B cell (primary cell): ENCODE measurements around the gene FXR1. TPM values are rescaled to one million over a fixed set of nuclear protein-coding genes. Genes with fewer than 3 reads are reported as not detected.
"Not testable (repeated sequence)": the region's sequence is repeated elsewhere in the genome, so short reads cannot be mapped to it uniquely, and the experiment has no call there.

ENCODE experiments used
- ATAC-seq: fragments of 200-7000 bp; cut with Tn5 transposase; one replicate; pipeline ENCODE4 v1.10.0; 2021; ENCODE audit warnings: low read depth, mild to moderate bottlenecking, moderate number of reproducible peaks, moderate library complexity
- CTCF ChIA-PET: fragments of 350-600 bp; sonication (Branson Sonifier 250); formaldehyde crosslinking; loops from one replicate; lab custom pipeline; 2021; ENCODE audit warnings: antibody characterized with exemption, inconsistent platforms; lab: Charles Lee
- POLR2A ChIA-PET: fragments of 350-600 bp; sonication (Branson Sonifier 250); formaldehyde crosslinking; loops from one replicate; lab custom pipeline; 2021; ENCODE audit warnings: antibody characterized with exemption; lab: Charles Lee
- DNase-seq: peaks from one replicate; pipeline ENCODE4 v3.0.0; 2013
- H2AFZ ChIP-seq: 2 replicates; pipeline ENCODE4 v1.6.1; 2012; ENCODE audit warnings: mild to moderate bottlenecking, low read depth, low read length; ENCODE audit not compliant: insufficient read depth, poor library complexity, severe bottlenecking
- H3K27ac ChIP-seq, 2 donors: 1 replicate in 1 of 2; 2 replicates in 1 of 2; pipeline ENCODE4 v1.5.1; 2012 to 2013; ENCODE audit warnings: low read length in 2 of 2, mild to moderate bottlenecking in 2 of 2, moderate library complexity in 1 of 2
- H3K27me3 ChIP-seq, 4 experiments: fragments of 200-600 bp in 1 of 4; sonication (generic) in 1 of 4; replicated peaks in 1 of 4; 1 replicate in 2 of 4; 2 replicates in 2 of 4; pipeline versions ENCODE4 v1.6.1 to v1.7.0; 2013 to 2016; ENCODE audit warnings: low read length in 3 of 4, mild to moderate bottlenecking in 2 of 4, mixed read lengths in 1 of 4, moderate library complexity in 1 of 4; ENCODE audit not compliant: insufficient read depth in 4 of 4, control insufficient read depth in 3 of 4; ENCODE audit errors: control extremely low read depth in 1 of 4
- H3K36me3 ChIP-seq, 2 experiments: replicated peaks in 1 of 2; 1 replicate in 1 of 2; 2 replicates in 1 of 2; pipeline versions ENCODE4 v1.6.1 to v1.7.1; 2013; ENCODE audit warnings: low read length in 1 of 2; ENCODE audit not compliant: insufficient read depth in 2 of 2, control insufficient read depth in 1 of 2; ENCODE audit errors: control extremely low read depth in 1 of 2, extremely low read depth in 1 of 2
- H3K4me1 ChIP-seq, 2 donors: fragments of 200-600 bp in 1 of 2; sonication (generic) in 1 of 2; 1 replicate in 1 of 2; 2 replicates in 1 of 2; pipeline versions ENCODE4 v1.5.1 to v1.6.1; 2013 to 2017; ENCODE audit warnings: low read length in 2 of 2; ENCODE audit not compliant: control insufficient read depth in 2 of 2, insufficient read depth in 2 of 2
- H3K4me2 ChIP-seq: replicated peaks from 2 replicates; pipeline ENCODE3; 2012; ENCODE audit warnings: mild to moderate bottlenecking, low read depth, low read length; ENCODE audit not compliant: poor library complexity, severe bottlenecking
- H3K4me3 ChIP-seq, 5 experiments: fragments of 200-600 bp in 1 of 5; sonication (generic) in 1 of 5; 1 replicate in 3 of 5; 2 replicates in 2 of 5; pipeline versions ENCODE4 v1.5.1 to v1.7.0; 2011 to 2016; ENCODE audit warnings: low read length in 4 of 5, mild to moderate bottlenecking in 4 of 5, low read depth in 2 of 5, control low read depth in 1 of 5, moderate library complexity in 1 of 5; ENCODE audit not compliant: insufficient read depth in 1 of 5; ENCODE audit errors: control extremely low read depth in 1 of 5, extremely low read depth in 1 of 5
- H3K79me2 ChIP-seq: fragments of 200-600 bp; sonication (generic); one replicate; pipeline ENCODE4 v1.6.0; 2016; ENCODE audit warnings: low read length; ENCODE audit not compliant: control insufficient read depth, insufficient read depth
- H3K9ac ChIP-seq: fragments of 200-600 bp; sonication (generic); 2 replicates; pipeline ENCODE4 v1.6.1; 2017; ENCODE audit warnings: mild to moderate bottlenecking, low read length, moderate library complexity
- H3K9me3 ChIP-seq, 3 donors: one replicate each; pipeline versions ENCODE4 v1.6.1 to v1.7.1; 2013; ENCODE audit warnings: low read length in 2 of 3; ENCODE audit not compliant: control insufficient read depth in 2 of 3, insufficient read depth in 1 of 3; ENCODE audit errors: control extremely low read depth in 1 of 3
- H4K20me1 ChIP-seq: 2 replicates; pipeline ENCODE4 v1.6.0; 2012; ENCODE audit warnings: mild to moderate bottlenecking, low read length; ENCODE audit not compliant: insufficient read depth, control insufficient read depth, poor library complexity, severe bottlenecking
- H3K27ac Mint-ChIP-seq: one replicate; pipeline ENCODE4 v1.8.0; 2021; ENCODE audit warnings: mixed read lengths
- H3K27me3 Mint-ChIP-seq: one replicate; pipeline ENCODE4 v1.8.0; 2021; ENCODE audit warnings: mixed read lengths
- H3K4me1 Mint-ChIP-seq: one replicate; pipeline ENCODE4 v1.8.0; 2021; ENCODE audit warnings: mixed read lengths
- H3K4me3 Mint-ChIP-seq: one replicate; pipeline ENCODE4 v1.8.0; 2021; ENCODE audit warnings: mixed read lengths
- H3K9me3 Mint-ChIP-seq: one replicate; pipeline ENCODE4 v1.8.0; 2022; ENCODE audit warnings: mixed read lengths; ENCODE audit not compliant: insufficient read depth
- EZH2 ChIP-seq: IDR thresholded peaks from 2 replicates; pipeline ENCODE4 v1.6.1; 2012; ENCODE audit warnings: borderline replicate concordance, low read depth, mild to moderate bottlenecking, moderate library complexity, low read length; ENCODE audit not compliant: insufficient read depth, poor library complexity, severe bottlenecking
- whole genome bisulfite sequencing: methylation state at CpG from one replicate; pipeline ENCODE4 v1.1.5; 2013; ENCODE audit warnings: missing lambda C conversion rate; ENCODE audit not compliant: insufficient coverage; 5-methylcytosine and 5-hydroxymethylcytosine counted together
- intact Hi-C: fragments of 100-400 bp; cut with micrococcal nuclease; formaldehyde crosslinking; loops from one replicate; pipeline ENCODE4 v1.10.0; 2022
- polyA plus RNA-seq: library from polyadenylated mRNA; depleted of rRNA; stranded (reverse); fragments of >200 nt; gene quantifications from 2 replicates; pipeline ENCODE4 v1.2.3, GENCODE V29; 2012
- total RNA-seq, 2 donors: library from RNA; stranded (reverse); fragments of 120-200 nt in 1 of 2; gene quantifications; 1 replicate in 1 of 2; 2 replicates in 1 of 2; pipeline versions ENCODE4 v1.2.3 to v1.2.4, GENCODE V29; 2013 to 2022
- TF ChIP-seq, protein P1 (sequence below): fragments of 200-600 bp; IDR thresholded peaks from one replicate; pipeline ENCODE4 v1.8.0; 2022; ENCODE audit warnings: antibody characterized with exemption, mild to moderate bottlenecking

The FXR1 gene
- total and polyA plus RNA-seq, 2 donors (not counting 1 experiment from before 2014, with no cell fraction given), result 43.4 to 144 TPM

DNA sequence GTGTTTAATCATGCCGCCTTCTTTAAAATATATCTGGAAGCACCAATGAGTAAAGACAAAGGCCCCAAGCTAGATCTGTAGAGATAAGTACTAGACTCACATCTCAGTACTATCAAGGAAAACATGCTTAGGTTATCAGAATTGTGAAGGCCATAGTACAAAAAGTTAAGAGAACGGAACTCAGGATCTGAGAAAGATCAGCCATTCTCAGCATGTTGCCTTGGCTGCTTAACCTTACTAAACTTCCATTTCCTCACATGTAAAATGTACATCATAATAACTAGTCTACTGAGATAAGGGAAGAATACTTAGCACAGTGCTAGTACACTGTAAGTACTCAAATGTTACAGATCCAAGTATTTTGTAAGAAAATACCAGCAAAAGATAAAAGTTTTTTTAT, 69.4 kb downstream of the FXR1 start:
- Mint-ChIP-seq H3K27me3 (no peaks in the 10 kb centered on the region), H3K4me1 (no peaks in the 10 kb centered on the region), H3K4me3 (no peak overlapping the region), H3K9me3 (no peaks in the 10 kb centered on the region), H3K27ac (no peak overlapping the region)
- no peaks in the 10 kb centered on the region for H3K4me1 ChIP-seq
- H3K4me3 ChIP-seq, result no peak overlapping the region
- H3K9me3 ChIP-seq, result no peaks in the 10 kb centered on the region
- ATAC-seq (no peak), DNase-seq (no peak)
- H3K9ac ChIP-seq, result no peak overlapping the region
- ChIA-PET POLR2A (no interaction called here), CTCF (no interaction called here)
- WGBS, result no CpG with 5 or more reads among the region's 2 CpGs
- H4K20me1 ChIP-seq, result no peaks in the 10 kb centered on the region
- H3K27ac ChIP-seq, result no peak overlapping the region
- TF ChIP-seq, protein P1, sequence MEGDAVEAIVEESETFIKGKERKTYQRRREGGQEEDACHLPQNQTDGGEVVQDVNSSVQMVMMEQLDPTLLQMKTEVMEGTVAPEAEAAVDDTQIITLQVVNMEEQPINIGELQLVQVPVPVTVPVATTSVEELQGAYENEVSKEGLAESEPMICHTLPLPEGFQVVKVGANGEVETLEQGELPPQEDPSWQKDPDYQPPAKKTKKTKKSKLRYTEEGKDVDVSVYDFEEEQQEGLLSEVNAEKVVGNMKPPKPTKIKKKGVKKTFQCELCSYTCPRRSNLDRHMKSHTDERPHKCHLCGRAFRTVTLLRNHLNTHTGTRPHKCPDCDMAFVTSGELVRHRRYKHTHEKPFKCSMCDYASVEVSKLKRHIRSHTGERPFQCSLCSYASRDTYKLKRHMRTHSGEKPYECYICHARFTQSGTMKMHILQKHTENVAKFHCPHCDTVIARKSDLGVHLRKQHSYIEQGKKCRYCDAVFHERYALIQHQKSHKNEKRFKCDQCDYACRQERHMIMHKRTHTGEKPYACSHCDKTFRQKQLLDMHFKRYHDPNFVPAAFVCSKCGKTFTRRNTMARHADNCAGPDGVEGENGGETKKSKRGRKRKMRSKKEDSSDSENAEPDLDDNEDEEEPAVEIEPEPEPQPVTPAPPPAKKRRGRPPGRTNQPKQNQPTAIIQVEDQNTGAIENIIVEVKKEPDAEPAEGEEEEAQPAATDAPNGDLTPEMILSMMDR, result no peak
- no peak for TF ChIP-seq EZH2
- no peak overlapping the region for H3K4me2 ChIP-seq
- H2AFZ ChIP-seq, result no peak overlapping the region
- intact Hi-C loops, result no loop called here
- H3K36me3 ChIP-seq, result peaks cover 5 to 40% of the 10 kb centered on the region in 2 experiments
- H3K27me3 ChIP-seq, result no peaks in the 10 kb centered on the region
- H3K79me2 ChIP-seq, result no peaks in the 10 kb centered on the region

DNA sequence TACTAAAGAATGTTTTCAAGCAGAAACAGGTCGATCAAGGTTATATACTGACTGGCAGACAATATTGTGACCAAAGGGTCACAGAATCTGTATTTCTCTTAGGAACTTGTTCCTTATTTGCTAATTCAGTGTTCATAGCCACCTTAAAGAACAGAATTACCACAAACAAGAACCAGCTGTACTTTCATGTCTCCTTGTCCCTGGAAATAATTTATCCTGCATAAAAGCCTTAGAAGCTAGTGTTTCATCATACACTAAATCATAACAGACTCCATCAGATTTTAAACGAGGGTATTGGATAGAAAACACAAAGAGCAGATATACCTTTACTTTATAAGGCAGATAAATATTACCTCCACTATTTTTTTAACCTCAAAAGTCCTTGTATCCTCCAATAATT, 70.7 kb downstream of the FXR1 start:
- H3K27ac ChIP-seq, result no peak overlapping the region
- no CpG with 5 or more reads among the region's 2 CpGs for WGBS
- POLR2A ChIA-PET, result no interaction called here
- no peaks in the 10 kb centered on the region for H3K4me1 ChIP-seq
- no peak overlapping the region for H3K4me2 ChIP-seq
- peaks cover 5 to 45% of the 10 kb centered on the region in 2 experiments for H3K36me3 ChIP-seq
- intact Hi-C loops, result no loop called here
- H3K27ac Mint-ChIP-seq, result peak overlapping the region; percentile 38
- peaks cover 9% of the 10 kb centered on the region for H3K4me1 Mint-ChIP-seq
- no peak overlapping the region for H3K4me3 Mint-ChIP-seq
- H3K4me3 ChIP-seq, result no peak overlapping the region
- H3K9me3 ChIP-seq, result no peaks in the 10 kb centered on the region
- no peaks in the 10 kb centered on the region for H4K20me1 ChIP-seq
- no peaks in the 10 kb centered on the region for H3K27me3 ChIP-seq
- DNase-seq (no peak), ATAC-seq (no peak)
- H3K9ac ChIP-seq, result no peak overlapping the region
- CTCF ChIA-PET, result no interaction called here
- H3K9me3 Mint-ChIP-seq, result no peaks in the 10 kb centered on the region
- H3K79me2 ChIP-seq, result no peaks in the 10 kb centered on the region
- no peak overlapping the region for H2AFZ ChIP-seq
- no peaks in the 10 kb centered on the region for H3K27me3 Mint-ChIP-seq
- no peak for TF ChIP-seq EZH2
- TF ChIP-seq, protein P1, result no peak

DNA sequence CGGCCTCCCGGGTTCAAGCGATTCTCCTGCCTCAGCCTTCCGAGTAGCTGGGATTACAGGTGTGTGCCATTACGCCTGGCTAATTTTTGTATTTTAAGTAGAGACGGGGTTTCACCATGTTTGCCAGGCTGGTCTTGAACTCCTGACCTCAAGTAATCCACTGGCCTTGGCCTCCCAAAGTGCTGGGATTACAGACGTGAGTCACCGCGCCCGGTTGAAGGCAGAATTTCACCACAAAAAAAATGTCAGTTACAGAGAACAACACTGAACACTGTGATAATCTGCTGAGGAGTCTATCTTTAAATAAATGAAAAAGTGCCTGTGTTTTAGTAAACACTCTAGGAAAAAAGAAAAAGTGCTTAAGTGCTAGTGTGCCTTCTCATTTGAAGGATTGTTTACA, 73.9 kb downstream of the FXR1 start:
- H3K27ac Mint-ChIP-seq, H3K4me3 Mint-ChIP-seq: not testable (repeated sequence)

More for the DNA sequence above, 73.9 kb downstream of the FXR1 start:
- peaks cover 15 to 17% of the 10 kb centered on the region in 2 donors for H3K4me1 ChIP-seq
- no CpG with 5 or more reads among the region's 10 CpGs for WGBS
- ATAC-seq, H3K9me3 ChIP-seq, H3K27ac ChIP-seq, POLR2A ChIA-PET, H3K4me2 ChIP-seq, H2AFZ ChIP-seq, H3K9ac ChIP-seq, intact Hi-C loops, H4K20me1 ChIP-seq, H3K27me3 ChIP-seq, H3K27me3 Mint-ChIP-seq, H3K9me3 Mint-ChIP-seq, CTCF ChIA-PET, H3K4me3 ChIP-seq, DNase-seq: not testable (repeated sequence)
- H3K36me3 ChIP-seq, result peaks cover 0 to 33% of the 10 kb centered on the region in 2 experiments
- H3K79me2 ChIP-seq, result peaks cover 12% of the 10 kb centered on the region
- peaks cover 35% of the 10 kb centered on the region for H3K4me1 Mint-ChIP-seq
